ENCODE results near the gene DAPK2. TPM values are rescaled to one million over a fixed set of nuclear protein-coding genes. Genes with fewer than 3 reads are reported as not detected.

DAPK2 gene
- total RNA-seq, 1 experiment from 2014 or later = 2.3 TPM

DNA sequence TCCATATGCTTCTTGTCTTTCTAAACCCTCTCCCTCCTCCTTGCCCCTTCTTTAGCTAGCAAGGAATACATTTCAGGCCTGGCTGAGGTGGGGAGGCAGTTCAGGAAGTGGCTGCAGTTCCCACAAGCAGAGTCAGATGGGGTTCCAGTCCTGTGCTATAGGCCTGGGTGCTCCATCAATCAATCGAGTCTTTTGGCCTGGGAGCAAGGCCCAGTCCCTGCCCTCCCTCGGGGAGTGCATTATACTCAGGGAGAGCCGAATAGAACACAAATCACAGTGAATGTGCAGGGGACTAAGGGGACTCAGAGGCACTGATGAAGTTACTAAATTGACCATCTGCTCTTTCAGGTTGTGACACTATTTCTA, 154.5 kb downstream of the DAPK2 start:
- DNase-seq (ENCODE audit: low spot score) (no peak), ATAC-seq (no peak)
- Mint-ChIP-seq H3K9me3 (no peaks in the 10 kb centered on the region), H3K36me3 (no peaks in the 10 kb centered on the region), H3K27me3 (ENCODE audit: low read depth) (no peaks in the 10 kb centered on the region), H3K4me1 (peaks cover 11% of the 10 kb centered on the region), H3K4me3 (no peak overlapping the region), H3K27ac (no peak overlapping the region)
- TF ChIP-seq FOXJ3 (CRISPR knock-in tag; IDR thresholded peaks at IDR 0.05; ENCODE audit: borderline replicate concordance) (no peak), NR3C1 (CRISPR knock-in tag; conservative IDR thresholded peaks at IDR 0.05; ENCODE audit: low read depth) (no peak), NR1H2 (CRISPR knock-in tag; IDR thresholded peaks at IDR 0.05) (no peak), JUN (CRISPR knock-in tag; IDR thresholded peaks at IDR 0.05) (no peak), ZNF416 (CRISPR knock-in tag; IDR thresholded peaks at IDR 0.05) (no peak), ZNF396 (CRISPR knock-in tag; IDR thresholded peaks at IDR 0.05; ENCODE audit: borderline replicate concordance) (no peak), ZNF232 (CRISPR knock-in tag; IDR thresholded peaks at IDR 0.05) (no peak)
- TF ChIP-seq, protein P1, sequence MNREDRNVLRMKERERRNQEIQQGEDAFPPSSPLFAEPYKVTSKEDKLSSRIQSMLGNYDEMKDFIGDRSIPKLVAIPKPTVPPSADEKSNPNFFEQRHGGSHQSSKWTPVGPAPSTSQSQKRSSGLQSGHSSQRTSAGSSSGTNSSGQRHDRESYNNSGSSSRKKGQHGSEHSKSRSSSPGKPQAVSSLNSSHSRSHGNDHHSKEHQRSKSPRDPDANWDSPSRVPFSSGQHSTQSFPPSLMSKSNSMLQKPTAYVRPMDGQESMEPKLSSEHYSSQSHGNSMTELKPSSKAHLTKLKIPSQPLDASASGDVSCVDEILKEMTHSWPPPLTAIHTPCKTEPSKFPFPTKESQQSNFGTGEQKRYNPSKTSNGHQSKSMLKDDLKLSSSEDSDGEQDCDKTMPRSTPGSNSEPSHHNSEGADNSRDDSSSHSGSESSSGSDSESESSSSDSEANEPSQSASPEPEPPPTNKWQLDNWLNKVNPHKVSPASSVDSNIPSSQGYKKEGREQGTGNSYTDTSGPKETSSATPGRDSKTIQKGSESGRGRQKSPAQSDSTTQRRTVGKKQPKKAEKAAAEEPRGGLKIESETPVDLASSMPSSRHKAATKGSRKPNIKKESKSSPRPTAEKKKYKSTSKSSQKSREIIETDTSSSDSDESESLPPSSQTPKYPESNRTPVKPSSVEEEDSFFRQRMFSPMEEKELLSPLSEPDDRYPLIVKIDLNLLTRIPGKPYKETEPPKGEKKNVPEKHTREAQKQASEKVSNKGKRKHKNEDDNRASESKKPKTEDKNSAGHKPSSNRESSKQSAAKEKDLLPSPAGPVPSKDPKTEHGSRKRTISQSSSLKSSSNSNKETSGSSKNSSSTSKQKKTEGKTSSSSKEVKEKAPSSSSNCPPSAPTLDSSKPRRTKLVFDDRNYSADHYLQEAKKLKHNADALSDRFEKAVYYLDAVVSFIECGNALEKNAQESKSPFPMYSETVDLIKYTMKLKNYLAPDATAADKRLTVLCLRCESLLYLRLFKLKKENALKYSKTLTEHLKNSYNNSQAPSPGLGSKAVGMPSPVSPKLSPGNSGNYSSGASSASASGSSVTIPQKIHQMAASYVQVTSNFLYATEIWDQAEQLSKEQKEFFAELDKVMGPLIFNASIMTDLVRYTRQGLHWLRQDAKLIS (CRISPR knock-in tag; IDR thresholded peaks at IDR 0.05; ENCODE audit: borderline replicate concordance) = no peak
- TF ChIP-seq, protein P2, sequence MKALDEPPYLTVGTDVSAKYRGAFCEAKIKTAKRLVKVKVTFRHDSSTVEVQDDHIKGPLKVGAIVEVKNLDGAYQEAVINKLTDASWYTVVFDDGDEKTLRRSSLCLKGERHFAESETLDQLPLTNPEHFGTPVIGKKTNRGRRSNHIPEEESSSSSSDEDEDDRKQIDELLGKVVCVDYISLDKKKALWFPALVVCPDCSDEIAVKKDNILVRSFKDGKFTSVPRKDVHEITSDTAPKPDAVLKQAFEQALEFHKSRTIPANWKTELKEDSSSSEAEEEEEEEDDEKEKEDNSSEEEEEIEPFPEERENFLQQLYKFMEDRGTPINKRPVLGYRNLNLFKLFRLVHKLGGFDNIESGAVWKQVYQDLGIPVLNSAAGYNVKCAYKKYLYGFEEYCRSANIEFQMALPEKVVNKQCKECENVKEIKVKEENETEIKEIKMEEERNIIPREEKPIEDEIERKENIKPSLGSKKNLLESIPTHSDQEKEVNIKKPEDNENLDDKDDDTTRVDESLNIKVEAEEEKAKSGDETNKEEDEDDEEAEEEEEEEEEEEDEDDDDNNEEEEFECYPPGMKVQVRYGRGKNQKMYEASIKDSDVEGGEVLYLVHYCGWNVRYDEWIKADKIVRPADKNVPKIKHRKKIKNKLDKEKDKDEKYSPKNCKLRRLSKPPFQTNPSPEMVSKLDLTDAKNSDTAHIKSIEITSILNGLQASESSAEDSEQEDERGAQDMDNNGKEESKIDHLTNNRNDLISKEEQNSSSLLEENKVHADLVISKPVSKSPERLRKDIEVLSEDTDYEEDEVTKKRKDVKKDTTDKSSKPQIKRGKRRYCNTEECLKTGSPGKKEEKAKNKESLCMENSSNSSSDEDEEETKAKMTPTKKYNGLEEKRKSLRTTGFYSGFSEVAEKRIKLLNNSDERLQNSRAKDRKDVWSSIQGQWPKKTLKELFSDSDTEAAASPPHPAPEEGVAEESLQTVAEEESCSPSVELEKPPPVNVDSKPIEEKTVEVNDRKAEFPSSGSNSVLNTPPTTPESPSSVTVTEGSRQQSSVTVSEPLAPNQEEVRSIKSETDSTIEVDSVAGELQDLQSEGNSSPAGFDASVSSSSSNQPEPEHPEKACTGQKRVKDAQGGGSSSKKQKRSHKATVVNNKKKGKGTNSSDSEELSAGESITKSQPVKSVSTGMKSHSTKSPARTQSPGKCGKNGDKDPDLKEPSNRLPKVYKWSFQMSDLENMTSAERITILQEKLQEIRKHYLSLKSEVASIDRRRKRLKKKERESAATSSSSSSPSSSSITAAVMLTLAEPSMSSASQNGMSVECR (CRISPR knock-in tag; IDR thresholded peaks at IDR 0.05; ENCODE audit: borderline replicate concordance) = no peak
- TF ChIP-seq, protein P3, sequence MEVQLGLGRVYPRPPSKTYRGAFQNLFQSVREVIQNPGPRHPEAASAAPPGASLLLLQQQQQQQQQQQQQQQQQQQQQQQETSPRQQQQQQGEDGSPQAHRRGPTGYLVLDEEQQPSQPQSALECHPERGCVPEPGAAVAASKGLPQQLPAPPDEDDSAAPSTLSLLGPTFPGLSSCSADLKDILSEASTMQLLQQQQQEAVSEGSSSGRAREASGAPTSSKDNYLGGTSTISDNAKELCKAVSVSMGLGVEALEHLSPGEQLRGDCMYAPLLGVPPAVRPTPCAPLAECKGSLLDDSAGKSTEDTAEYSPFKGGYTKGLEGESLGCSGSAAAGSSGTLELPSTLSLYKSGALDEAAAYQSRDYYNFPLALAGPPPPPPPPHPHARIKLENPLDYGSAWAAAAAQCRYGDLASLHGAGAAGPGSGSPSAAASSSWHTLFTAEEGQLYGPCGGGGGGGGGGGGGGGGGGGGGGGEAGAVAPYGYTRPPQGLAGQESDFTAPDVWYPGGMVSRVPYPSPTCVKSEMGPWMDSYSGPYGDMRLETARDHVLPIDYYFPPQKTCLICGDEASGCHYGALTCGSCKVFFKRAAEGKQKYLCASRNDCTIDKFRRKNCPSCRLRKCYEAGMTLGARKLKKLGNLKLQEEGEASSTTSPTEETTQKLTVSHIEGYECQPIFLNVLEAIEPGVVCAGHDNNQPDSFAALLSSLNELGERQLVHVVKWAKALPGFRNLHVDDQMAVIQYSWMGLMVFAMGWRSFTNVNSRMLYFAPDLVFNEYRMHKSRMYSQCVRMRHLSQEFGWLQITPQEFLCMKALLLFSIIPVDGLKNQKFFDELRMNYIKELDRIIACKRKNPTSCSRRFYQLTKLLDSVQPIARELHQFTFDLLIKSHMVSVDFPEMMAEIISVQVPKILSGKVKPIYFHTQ (CRISPR knock-in tag; IDR thresholded peaks at IDR 0.05) = no peak
- TF ChIP-seq, protein P4, sequence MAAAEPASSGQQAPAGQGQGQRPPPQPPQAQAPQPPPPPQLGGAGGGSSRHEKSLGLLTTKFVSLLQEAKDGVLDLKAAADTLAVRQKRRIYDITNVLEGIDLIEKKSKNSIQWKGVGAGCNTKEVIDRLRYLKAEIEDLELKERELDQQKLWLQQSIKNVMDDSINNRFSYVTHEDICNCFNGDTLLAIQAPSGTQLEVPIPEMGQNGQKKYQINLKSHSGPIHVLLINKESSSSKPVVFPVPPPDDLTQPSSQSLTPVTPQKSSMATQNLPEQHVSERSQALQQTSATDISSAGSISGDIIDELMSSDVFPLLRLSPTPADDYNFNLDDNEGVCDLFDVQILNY (CRISPR knock-in tag; IDR thresholded peaks at IDR 0.05) = no peak
- CTCF ChIA-PET = interaction anchor here (0.6 to 1.8 kb wide), 7 partner anchors 13 to 282 kb away, joined by 3 to 9 read pairs (median 4); partner anchors contain the start of gene DAPK2
- POLR2A ChIA-PET = no interaction called here

GRCh38 chr15:63891079-63891767, 155.1 kb downstream of the DAPK2 start:
- ATAC-seq (peak; percentile 93), DNase-seq (ENCODE audit: low spot score) (peak; percentile 90)
- H3K4me1 Mint-ChIP-seq = peaks cover 8% of the 10 kb centered on the region; the same call in 1 of the 2 replicates
- no peak overlapping the region for H3K27ac Mint-ChIP-seq
- POLR2A ChIA-PET = no interaction called here
- CTCF ChIA-PET = interaction anchor here (0.6 to 1.8 kb wide), 7 partner anchors 12 to 281 kb away, joined by 3 to 9 read pairs (median 4); partner anchors contain the start of gene DAPK2
- H3K9me3 Mint-ChIP-seq = no peaks in the 10 kb centered on the region
- no peaks in the 10 kb centered on the region for H3K27me3 Mint-ChIP-seq (ENCODE audit: low read depth)
- H3K36me3 Mint-ChIP-seq = no peaks in the 10 kb centered on the region
- no peak overlapping the region for H3K4me3 Mint-ChIP-seq
- TF ChIP-seq NFATC4 (CRISPR knock-in tag; IDR thresholded peaks at IDR 0.05) (no peak), ZNF263 (CRISPR knock-in tag; IDR thresholded peaks at IDR 0.05; ENCODE audit: low read depth) (no peak), TEAD1 (CRISPR knock-in tag; IDR thresholded peaks at IDR 0.05) (0 out of 2 replicates have a peak, but pooled peaks have one; percentile 18), CREB1 (CRISPR knock-in tag; IDR thresholded peaks at IDR 0.05) (no peak), NFYB (CRISPR knock-in tag; conservative IDR thresholded peaks at IDR 0.05; ENCODE audit: low read depth) (no peak), HMGXB4 (CRISPR knock-in tag; IDR thresholded peaks at IDR 0.05) (0 out of 2 replicates have a peak, but pooled peaks have one; percentile 38)
- TF ChIP-seq, protein P5, sequence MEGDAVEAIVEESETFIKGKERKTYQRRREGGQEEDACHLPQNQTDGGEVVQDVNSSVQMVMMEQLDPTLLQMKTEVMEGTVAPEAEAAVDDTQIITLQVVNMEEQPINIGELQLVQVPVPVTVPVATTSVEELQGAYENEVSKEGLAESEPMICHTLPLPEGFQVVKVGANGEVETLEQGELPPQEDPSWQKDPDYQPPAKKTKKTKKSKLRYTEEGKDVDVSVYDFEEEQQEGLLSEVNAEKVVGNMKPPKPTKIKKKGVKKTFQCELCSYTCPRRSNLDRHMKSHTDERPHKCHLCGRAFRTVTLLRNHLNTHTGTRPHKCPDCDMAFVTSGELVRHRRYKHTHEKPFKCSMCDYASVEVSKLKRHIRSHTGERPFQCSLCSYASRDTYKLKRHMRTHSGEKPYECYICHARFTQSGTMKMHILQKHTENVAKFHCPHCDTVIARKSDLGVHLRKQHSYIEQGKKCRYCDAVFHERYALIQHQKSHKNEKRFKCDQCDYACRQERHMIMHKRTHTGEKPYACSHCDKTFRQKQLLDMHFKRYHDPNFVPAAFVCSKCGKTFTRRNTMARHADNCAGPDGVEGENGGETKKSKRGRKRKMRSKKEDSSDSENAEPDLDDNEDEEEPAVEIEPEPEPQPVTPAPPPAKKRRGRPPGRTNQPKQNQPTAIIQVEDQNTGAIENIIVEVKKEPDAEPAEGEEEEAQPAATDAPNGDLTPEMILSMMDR (IDR thresholded peaks at IDR 0.05) = peak; percentile 84

All from WTC11 (cell line).